Stimulated activated CD4-positive, alpha-beta T cell treated with anti-CD3 and anti-CD28 coated beads, TNF-alpha, amount 100 ng/mL, for 24 hours (primary cell): ENCODE results near the gene FBH1.
A peak's percentile ranks its signal among the peaks of the same experiment; 100 is the strongest.

Source experiments
- DNase-seq, 3 experiments: peaks; one replicate each; pipeline ENCODE4 v3.0.0-alpha.2; 2020; ENCODE audit warnings: low read depth in 3 of 3

FBH1 gene

DNA sequence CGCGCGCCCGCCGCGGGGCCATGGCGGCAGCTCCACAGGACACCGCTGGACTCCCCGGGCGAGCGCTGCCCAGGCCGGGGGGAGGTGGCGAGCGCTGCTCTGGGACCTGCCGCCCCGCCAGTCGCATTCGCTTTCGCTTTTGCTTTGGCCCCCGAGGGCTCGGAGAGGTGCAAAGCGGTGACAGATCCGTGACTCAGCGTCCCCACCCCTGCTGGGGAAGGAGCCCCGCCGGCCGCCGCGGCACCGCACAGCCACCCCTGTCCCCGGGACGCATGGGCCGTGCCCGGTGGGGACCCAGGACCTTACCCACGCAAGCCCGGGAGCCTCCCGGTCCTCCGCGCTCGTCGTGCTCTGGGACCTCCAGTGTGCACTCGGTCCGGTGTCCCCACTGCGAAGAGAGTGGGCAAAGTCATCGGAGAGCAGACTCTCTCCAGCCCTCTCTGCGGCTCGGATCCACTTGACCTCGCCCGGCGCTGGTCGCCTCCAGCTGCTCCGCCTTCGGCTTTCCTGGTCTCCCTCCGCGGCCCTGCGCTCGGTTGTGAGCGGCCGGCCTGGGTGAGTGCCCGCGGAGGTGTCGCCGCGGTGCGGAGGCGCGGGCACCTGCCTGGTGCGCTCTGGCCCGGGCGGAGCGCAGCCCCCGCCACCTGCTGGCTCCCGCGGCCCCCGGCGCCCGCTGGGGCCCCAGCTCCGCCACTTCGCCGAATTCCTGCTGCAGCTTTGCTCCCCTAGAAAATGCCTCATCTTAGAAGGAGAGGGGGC is 87.6 kb downstream of the FBH1 start, which contains the start of gene IL15RA:
TSS of gene IL15RA (minus strand) at position 73 of the 759 bp plus-strand sequence. CDS start at position 22, 51 bp downstream.
- peak; percentile 80 to 91 (median 80) for DNase-seq

DNA sequence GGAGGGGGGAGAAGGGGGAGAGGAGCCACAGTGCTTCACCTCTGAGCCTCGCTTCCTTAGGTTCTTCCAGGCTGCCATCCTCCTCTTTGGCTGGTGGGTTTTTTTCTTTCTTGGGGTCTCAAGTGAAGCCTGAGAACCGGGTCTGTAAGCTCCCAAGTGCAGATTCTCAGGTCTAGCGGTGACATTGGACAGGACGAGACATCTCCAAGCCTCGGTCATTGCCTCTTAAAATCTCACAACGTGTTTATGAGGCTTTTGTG is 88.1 kb downstream of the FBH1 start:
- no peak for DNase-seq

DNA sequence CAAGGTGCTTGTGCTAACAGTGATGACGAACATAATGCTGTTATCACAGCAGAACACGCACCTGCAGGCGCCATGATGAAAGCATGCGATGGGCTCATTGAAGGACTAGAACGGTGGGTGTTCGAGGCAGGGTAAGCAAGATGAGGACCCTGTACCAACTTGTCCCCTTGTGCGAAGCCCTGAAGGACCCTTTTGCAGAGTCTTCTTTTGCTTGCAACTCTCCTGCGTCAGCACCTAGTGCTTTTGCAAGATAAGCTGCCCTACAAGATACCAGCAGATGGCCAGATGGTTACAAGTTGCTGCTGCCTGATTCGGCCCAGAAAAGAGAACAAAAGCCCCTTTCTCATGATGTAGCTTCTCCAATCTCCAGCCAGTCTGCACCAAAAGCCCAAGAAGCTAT is 91.5 kb downstream of the FBH1 start:
- DNase-seq: no peak

DNA sequence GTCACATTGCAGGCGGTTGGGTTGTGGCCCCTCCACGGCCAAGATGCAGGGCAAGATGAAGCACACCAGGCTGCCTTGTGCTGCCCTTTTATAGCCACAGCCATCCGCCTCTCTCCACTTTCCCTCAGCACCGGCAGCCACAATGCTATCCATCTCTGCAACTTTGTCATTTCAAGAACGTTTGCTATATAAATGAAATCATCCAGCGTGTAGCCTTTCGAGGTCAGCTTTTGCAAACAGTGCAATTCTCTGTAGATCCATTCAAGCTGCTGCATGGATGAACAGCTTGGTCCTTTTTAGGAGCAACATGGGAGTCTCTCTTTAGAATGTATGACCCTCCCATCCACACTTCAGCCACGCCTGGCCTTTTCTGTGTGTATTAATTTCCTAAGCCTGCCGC is 93.7 kb downstream of the FBH1 start:
- no peak for DNase-seq

DNA sequence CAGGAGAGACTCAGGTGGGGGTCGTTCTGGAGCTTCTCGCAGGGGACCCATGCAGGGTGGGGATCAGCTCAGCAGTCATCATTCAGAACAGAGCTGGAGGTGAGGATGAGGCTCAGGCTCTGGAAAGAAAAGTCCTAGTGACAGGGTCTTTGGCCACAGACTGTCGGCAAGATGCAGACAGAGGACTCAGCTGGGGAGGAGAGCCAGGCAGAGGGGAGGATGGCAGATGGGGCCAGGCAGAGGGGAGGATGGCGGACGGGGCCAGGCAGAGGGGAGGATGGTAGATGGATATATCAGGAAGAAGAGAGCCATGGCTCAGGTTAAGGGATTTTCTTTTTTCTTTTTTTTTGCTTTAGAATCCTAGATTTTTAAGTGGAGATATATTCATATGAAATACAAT is 95.0 kb downstream of the FBH1 start:
- no peak for DNase-seq
